Ascending aorta (tissue), 2 donors: ENCODE results near the gene MFSD12. TPM values are rescaled to one million over a fixed set of nuclear protein-coding genes. Genes with fewer than 3 reads are reported as not detected.
"Not testable (repeated sequence)": the region's sequence is repeated elsewhere in the genome, so short reads cannot be mapped to it uniquely, and the experiment has no call there.

Source experiments
- DNase-seq, 2 donors: peaks; one replicate each; pipeline ENCODE4 v3.0.0-alpha.2; 2019; ENCODE audit warnings: low spot score in 2 of 2
- H3K27ac ChIP-seq, 2 donors: fragments of 200-600 bp; sonication (generic); one replicate each; pipeline ENCODE4 v1.5.1; 2016 to 2017; ENCODE audit warnings: mild to moderate bottlenecking in 1 of 2
- H3K27me3 ChIP-seq: fragments of 200-600 bp; sonication (generic); one replicate; pipeline ENCODE4 v1.5.1; 2017
- H3K36me3 ChIP-seq, 2 donors: fragments of 200-600 bp; sonication (generic); one replicate each; pipeline ENCODE4 v1.5.1; 2016
- H3K4me1 ChIP-seq, 2 donors: fragments of 200-600 bp; sonication (generic); one replicate each; pipeline ENCODE4 v1.5.1; 2016 to 2017; ENCODE audit warnings: mild to moderate bottlenecking in 1 of 2
- H3K4me3 ChIP-seq, 2 donors: fragments of 200-600 bp; sonication (generic); one replicate each; pipeline ENCODE4 v1.5.1; 2016 to 2017; ENCODE audit warnings: mild to moderate bottlenecking in 1 of 2
- H3K9me3 ChIP-seq, 2 donors: fragments of 200-600 bp; sonication (generic); one replicate each; pipeline ENCODE4 v1.5.1; 2016
- intact Hi-C: fragments of 100-400 bp; cut with DNase I; formaldehyde crosslinking; loops from one replicate; pipeline ENCODE4 v1.15.1; 2023
- total RNA-seq: library from RNA; depleted of rRNA; stranded (reverse); fragments of >200 nt; gene quantifications from one replicate; pipeline ENCODE4 v1.1.0, GENCODE V29; 2016
- TF ChIP-seq, protein P1 (sequence below), 3 experiments: fragments of 200-600 bp in 2 of 3; fragments of 450-650 bp in 1 of 3; sonication (generic) in 2 of 3; IDR thresholded peaks; one replicate each; pipeline ENCODE4 v1.5.1; 2016 to 2019; ENCODE audit warnings: antibody characterized with exemption in 3 of 3, mild to moderate bottlenecking in 1 of 3, moderate library complexity in 1 of 3

The MFSD12 gene
- total RNA-seq, 1 donor from 2014 or later, result 133 TPM

DNA sequence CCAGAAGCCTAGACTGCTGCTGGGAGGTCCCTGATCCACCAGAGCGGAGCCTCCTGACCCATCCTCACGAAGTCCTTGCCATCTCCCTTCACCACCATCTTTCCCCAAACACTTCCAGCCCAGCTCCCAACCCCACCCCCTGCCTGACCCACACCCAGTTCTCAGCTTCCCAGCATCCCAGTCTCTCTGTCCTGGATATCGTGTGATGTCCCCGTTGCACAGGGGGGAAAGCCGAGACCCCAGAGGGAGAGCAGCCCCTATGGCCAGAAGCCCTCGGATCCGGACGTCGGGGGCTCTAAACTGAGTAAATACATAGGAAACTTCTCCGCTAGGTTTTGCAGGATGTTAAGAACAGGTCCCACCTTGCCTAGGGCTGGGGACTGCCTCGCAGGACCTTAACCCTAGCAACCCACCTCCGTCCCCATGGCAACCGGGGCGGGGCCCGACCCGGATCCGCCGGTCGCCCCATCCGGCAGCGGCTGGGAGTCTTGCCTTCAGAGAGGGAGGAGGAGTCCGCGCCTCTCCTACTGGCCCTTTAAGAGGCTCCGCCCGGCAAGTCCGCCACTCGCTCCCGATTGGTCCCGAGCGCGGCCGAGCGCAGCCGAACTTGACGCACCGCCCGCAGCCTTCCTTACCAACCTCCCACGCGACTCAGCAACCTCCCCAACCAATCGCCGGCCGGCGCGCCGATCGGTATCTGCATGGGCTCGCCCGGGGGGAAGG lies 14.9 kb upstream of the MFSD12 start:
- DNase-seq, result peak; percentile 100
- Histone ChIP-seq H3K9me3 (no peaks in the 10 kb centered on the region), H3K27ac (peak overlapping the region; percentile 15 to 38), H3K36me3 (peaks cover 0 to 6% of the 10 kb centered on the region in 2 donors), H3K4me1 (peaks cover 8 to 21% of the 10 kb centered on the region in 2 donors), H3K27me3 (no peaks in the 10 kb centered on the region), H3K4me3 (peak overlapping the region; percentile 89 to 92)
- intact Hi-C loops, result loop anchor here (1.0 to 5.0 kb wide), 4 partner anchors 15 to 65 kb away; partner anchors contain the start of genes FZR1, MFSD12 and TBXA2R
- TF ChIP-seq, protein P1, sequence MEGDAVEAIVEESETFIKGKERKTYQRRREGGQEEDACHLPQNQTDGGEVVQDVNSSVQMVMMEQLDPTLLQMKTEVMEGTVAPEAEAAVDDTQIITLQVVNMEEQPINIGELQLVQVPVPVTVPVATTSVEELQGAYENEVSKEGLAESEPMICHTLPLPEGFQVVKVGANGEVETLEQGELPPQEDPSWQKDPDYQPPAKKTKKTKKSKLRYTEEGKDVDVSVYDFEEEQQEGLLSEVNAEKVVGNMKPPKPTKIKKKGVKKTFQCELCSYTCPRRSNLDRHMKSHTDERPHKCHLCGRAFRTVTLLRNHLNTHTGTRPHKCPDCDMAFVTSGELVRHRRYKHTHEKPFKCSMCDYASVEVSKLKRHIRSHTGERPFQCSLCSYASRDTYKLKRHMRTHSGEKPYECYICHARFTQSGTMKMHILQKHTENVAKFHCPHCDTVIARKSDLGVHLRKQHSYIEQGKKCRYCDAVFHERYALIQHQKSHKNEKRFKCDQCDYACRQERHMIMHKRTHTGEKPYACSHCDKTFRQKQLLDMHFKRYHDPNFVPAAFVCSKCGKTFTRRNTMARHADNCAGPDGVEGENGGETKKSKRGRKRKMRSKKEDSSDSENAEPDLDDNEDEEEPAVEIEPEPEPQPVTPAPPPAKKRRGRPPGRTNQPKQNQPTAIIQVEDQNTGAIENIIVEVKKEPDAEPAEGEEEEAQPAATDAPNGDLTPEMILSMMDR (IDR thresholded peaks at IDR 0.05), result no peak

DNA sequence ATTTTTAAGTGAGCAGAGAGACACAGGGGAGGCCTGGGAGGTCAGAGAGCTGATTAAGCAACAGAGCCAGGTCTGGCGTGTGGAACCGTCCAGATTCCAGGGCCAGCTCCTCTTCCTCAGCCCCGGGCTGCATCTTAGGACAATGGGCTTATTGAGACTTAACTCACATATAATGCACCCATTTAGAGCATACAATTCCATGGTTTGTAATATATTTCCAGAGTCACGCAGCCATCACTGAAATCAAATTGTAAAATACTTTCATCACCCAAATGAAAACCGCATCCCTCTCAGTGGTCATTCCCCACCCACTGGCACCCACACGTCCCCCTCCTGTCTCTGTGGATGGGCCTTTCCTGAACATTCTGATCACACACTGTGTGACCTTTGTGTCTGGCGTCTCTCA lies 13.2 kb upstream of the MFSD12 start:
- H3K27me3 ChIP-seq, result no peaks in the 10 kb centered on the region
- peaks cover 0 to 6% of the 10 kb centered on the region in 2 donors for H3K36me3 ChIP-seq
- intact Hi-C loops, result loop anchor here (5.0 kb wide), 1 partner anchor 63 kb away; the partner anchor contains the start of gene FZR1
- H3K9me3 ChIP-seq, result no peaks in the 10 kb centered on the region
- H3K4me1 ChIP-seq, result peaks cover 8 to 10% of the 10 kb centered on the region in 2 donors
- DNase-seq, result no peak
- H3K27ac ChIP-seq, result no peak overlapping the region
- no peak overlapping the region for H3K4me3 ChIP-seq
- TF ChIP-seq, protein P1 (IDR thresholded peaks at IDR 0.05), result no peak

DNA sequence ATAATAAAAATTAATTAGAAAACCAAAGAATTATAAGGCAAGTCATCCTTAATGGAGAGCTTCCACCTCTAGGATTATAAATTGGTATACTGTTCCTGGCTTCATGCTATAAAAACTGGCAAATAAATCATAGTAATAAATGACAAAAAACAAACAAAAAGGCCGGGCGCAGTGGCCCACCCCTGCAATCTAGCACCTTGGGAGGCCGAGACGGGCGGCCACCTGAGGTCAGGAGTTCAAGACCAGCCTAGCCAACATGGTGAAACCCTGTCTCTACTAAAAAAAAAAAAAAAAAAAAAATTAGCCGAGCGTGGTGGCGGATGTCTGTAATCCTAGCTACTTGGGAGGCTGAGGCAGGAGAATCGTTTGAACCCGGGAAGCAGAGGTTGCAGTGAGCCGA lies 12.7 kb upstream of the MFSD12 start:
- H3K9me3 ChIP-seq, DNase-seq, H3K4me3 ChIP-seq, H3K27ac ChIP-seq, H3K36me3 ChIP-seq, H3K27me3 ChIP-seq, H3K4me1 ChIP-seq: not testable (repeated sequence)
- intact Hi-C loops, result loop anchor here (5.0 kb wide), 1 partner anchor 63 kb away; the partner anchor contains the start of gene FZR1

DNA sequence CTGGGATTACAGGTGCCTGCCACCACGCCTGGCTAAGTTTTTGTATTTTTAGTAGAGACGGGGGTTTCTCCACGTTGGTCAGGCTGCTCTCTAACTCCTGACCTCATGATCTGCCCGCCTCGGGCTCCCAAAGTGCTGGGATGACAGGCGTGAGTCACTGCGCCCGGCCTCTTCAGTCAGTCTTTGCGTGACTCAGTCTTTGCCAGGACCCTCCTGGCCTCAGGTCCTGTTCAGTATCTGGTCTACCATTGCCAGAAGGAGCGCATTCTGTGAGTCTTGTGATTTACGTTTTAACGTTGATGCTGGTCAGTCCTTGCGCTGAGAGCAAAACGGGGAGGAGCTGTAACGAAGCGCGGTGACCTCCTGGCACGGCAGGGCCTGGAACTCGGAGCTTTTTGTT lies 7.8 kb upstream of the MFSD12 start:
- Histone ChIP-seq H3K9me3 (no peaks in the 10 kb centered on the region), H3K4me1 (no peaks in the 10 kb centered on the region), H3K36me3 (no peaks in the 10 kb centered on the region), H3K4me3 (no peak overlapping the region), H3K27ac (no peak overlapping the region), H3K27me3 (no peaks in the 10 kb centered on the region)
- TF ChIP-seq, protein P1 (IDR thresholded peaks at IDR 0.05), result no peak
- intact Hi-C loops, result no loop called here
- no peak for DNase-seq

DNA sequence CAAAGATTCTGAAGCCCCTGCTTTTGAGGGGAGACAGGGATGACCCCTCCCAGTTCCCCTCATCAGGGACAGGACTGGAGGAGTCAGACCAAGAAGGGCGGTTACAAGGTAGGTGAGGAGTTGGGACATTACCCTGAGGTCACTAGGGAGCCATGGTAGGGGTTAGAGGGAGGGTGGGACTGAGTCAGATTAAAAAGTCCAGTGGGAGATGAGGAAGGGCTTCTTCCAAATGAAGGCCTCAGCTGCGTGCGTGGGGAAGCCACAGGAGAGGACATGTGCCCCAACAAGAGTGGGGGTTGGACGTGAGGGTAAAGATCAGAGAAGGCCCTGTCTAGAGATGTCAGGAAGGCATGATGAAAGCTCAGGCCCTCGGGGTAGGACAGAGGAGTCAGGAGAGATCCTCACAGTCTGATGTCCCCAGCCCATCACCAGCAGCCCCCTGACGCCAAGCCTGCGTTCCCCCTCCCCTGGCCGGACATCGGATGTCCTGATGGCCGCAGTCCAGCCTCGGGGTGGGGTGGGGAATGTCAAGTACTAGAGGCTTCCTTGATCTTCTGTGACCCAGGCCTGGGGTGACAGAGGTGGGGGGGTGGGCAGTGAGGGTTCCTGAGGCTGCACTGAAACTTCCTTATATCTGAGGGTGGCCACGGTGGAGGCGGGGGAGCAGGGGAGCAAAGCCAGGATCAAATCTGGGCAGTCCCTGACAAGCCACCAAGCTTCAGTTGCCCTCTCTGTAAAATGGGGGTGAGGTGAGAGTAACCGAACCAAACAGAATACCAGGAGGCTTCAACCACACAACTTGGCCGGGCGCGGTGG lies 6.5 kb upstream of the MFSD12 start:
- intact Hi-C loops, result no loop called here
- DNase-seq, result no peak
- Histone ChIP-seq H3K27ac (no peak overlapping the region), H3K27me3 (no peaks in the 10 kb centered on the region), H3K4me3 (no peak overlapping the region), H3K9me3 (no peaks in the 10 kb centered on the region), H3K4me1 (no peaks in the 10 kb centered on the region), H3K36me3 (no peaks in the 10 kb centered on the region)
- TF ChIP-seq, protein P1 (IDR thresholded peaks at IDR 0.05), result no peak
